Occipital lobe (tissue), 2 donors: Measurements from ENCODE around the gene RNFT2. TPM values are rescaled to one million over a fixed set of nuclear protein-coding genes. Genes with fewer than 3 reads are reported as not detected.

Experiments used
- DNase-seq: peaks from one replicate; lab custom pipeline; 2025; lab: John Stamatoyannopoulos, UW
- total RNA-seq: library from RNA; depleted of rRNA; stranded (reverse); fragments of >200 nt; gene quantifications from one replicate; pipeline ENCODE4 v1.2.3, GENCODE V29; 2014

The RNFT2 gene
- total RNA-seq, 1 donor from 2014 or later, result 36.0 TPM

DNA sequence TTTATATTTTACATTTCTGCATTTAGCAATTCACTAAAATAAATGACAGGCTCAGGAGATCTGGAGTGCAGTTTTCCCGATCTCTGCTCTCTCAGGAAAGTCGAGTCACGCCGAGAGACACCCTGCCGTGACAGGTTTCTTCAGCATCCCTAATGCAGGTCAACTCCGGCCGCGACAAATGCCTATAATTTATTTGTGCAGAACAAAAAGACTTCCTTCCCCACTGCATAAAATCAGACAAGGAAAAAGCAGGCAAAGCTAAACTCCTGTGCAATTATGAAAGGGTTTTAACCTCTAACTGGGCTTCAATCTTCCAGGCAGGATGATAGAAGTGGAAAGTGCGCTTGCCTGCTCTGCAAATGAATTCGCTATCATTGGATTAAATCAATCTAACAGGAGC is 28.3 kb upstream of the RNFT2 start:
- no peak for DNase-seq

- no peak for DNase-seq
Measured at GRCh38 chr12:116710370-116711150, 27.6 kb upstream of the RNFT2 start.

DNA sequence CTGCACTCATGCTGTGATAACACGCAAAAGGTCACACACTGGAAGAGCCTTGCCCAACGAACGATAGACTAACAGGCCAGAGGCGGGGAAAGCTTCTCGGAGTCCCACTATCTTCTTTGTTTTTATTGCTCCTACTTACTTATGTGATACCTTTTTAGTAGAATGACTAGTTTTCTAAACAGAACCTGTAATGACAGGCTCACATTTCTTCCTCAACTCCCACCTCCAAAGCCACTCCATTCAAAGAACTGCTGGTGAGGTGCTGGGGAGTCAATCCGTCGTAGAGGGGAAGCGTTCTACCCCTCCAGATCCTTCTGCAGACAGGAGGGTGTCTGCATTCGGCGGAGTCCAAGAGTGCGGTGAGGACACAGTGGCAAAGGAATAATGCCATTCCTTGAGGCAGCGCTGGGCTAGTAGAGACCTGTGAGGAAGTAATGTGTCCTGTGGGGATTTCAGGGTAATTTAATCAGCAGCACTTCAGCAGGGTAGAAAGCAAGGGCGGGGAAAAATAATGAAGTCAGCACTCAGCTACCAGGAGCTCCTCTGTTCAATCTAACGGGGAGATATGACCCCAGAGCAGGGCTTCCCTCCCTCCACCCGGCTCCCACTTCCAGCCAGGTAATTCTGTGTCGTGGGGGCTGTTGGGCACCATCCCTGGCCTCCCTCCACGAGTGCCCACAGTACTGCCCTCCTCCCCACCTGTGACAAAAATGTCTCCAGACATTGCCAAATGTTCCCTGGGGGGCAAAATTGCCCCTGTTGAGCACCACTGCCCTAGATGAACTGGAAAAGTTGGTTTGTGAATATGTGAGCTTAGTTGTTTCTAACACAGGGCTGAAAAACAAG is 25.4 kb upstream of the RNFT2 start:
- DNase-seq, result no peak

DNA sequence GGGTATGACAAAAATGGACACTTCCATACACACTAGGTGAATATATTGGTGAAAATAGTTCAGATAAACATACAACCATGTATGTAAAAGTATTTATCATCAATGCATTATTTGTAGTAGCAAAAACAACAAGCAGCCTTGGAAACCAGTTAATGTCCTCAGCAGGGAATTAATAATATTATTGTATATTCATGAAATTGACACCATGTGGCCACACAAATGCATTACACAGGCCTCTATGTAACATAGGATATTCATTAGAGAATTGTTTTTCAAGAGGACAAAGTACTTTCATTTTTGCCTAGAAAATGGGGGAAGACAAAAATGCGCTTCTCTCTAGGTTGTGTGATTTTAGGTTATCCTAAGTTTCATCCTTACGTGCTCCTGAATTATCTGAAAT is 24.6 kb upstream of the RNFT2 start:
- DNase-seq, result no peak

GRCh38 chr12:116714175-116714574 is 23.9 kb upstream of the RNFT2 start:
- DNase-seq, result no peak

GRCh38 chr12:116717466-116718437 is 20.4 kb upstream of the RNFT2 start:
- peak; percentile 29 for DNase-seq

DNA sequence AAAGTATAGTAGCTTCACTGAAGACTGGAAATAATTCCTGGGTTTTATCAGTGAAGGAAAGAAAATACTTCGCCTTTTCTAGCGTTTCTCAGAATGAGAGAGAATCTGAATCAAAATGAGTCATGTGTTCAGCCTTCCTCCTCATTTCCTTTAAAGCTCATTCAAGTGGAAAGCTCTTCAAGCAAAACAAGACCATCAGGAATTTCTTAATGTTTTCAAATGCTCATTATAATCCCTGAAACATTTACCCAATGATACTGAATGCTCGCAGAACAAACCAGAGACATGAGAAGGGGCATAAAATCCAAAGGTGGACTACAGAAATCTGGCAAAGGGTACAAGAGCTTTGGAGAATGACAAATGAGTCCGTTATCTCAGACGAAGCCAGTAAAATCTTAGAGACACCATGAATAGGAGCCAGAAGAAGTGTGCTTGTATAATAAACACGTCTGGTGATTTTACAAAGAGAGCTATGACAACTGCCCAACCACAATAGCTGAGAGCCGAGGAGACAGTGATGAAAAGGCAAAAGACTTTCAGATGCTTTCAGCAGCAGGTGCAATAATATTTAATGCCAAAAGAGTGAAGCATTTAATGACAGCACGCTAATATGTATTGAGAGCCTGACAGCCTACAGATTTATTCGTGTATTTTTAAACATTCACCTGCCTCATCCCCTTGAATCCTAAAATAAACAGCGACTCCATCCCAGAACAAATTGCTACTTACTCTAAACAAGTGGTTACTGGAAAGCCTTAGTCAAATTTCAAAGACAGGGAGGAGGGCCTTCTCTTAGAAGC is 19.3 kb upstream of the RNFT2 start:
- no peak for DNase-seq

DNA sequence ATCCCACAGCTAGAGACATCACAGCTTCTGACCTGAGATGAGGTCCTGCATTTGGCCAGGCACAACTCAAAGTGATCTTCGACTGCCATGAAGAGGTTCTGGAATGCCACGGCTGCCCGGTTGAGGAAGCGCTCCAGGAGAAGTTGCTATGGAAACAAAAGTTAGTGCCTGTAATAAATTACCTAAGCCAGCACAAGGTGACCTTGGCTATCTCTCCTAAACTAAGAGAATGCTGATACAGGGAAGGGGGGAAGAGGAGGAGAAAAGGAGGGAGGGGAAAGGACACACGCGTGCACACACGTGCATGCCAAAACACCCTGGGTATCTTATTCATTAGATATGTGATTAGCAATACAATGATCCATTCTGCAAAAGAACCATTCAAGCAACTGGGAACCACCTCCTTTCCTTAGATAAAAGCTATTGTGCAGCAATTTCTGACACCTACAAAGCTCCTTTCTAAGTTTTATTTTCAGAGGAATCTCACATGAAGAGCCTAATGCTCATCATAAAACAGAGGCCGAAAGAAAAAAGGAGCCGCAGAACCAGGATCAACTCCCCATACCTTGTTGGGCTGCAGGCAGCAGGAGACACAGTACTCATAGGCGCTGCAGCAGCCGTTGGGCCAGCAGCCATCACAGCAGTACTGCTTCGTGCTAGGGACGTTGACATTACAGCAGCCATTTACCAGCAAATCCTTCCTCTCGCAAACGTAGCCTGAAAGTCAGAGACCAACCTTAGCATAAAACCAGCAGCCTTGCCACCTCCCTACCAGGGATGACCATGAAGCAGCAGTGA is 18.2 kb upstream of the RNFT2 start:
- DNase-seq, result no peak

- no peak for DNase-seq
Measured at GRCh38 chr12:116722245-116722644, 15.9 kb upstream of the RNFT2 start.

DNA sequence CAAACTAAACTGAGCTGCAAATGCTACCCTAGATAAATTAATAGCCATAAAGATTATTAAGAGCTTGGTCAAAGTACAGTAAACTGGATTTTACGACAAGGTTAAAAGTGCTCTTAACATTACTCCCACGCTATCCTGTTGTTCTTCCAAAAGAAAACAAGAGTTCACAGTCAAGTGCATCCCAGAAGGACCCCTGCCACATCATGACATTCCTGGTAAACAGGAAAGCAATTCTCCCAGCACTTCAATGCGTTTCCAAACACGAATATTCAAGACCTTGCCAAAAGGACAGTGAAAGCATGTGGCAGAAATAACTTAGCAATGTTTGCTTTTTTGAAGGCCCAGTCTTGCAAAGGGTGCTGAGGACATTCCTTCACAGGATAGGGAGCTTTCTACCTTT is 11.4 kb upstream of the RNFT2 start:
- DNase-seq, result no peak

DNA sequence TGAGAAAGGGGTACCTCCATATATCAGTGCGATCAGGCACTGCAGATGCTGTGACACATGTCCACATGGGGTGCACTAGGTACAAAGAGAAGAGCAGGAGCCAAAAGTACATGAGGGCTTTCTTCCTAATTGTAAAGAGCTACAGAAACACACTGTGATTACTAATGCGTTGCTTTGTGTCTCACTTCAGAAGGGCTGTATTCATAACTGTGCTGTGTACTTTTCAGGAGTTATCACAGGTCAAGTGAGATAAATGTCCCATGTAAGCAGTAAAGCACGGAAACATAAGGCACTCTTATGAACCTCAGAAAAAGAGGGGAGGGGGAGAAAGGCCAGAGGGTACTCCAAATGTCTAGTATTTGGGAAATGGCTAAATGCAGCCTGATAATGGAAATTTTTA is 10.9 kb upstream of the RNFT2 start:
- no peak for DNase-seq

GRCh38 chr12:116727891-116728290 is 10.2 kb upstream of the RNFT2 start:
- no peak for DNase-seq

- no peak for DNase-seq
Measured at GRCh38 chr12:116731801-116732200, 6.3 kb upstream of the RNFT2 start.

- no peak for DNase-seq
Measured at GRCh38 chr12:116734156-116734768, 3.9 kb upstream of the RNFT2 start.

DNA sequence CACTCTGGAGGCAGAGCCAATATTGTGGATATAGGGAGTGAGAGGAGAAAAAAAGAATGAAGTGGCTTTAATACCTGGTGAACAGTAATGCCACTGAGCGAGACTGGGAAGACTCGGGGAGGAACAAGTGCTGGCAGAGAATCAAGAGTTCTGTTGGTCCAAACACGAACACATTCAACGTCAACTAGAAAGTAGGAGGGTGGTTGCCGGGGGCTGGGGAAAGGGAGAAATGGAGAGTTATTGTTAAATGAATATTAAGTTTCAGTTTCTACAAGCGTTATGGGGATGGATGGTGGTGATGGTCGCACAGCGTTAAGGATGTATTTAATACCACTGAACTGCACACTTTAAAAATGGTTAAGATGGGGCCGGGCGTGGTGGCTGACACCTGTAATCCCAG is 3.0 kb upstream of the RNFT2 start:
- no peak for DNase-seq

DNA sequence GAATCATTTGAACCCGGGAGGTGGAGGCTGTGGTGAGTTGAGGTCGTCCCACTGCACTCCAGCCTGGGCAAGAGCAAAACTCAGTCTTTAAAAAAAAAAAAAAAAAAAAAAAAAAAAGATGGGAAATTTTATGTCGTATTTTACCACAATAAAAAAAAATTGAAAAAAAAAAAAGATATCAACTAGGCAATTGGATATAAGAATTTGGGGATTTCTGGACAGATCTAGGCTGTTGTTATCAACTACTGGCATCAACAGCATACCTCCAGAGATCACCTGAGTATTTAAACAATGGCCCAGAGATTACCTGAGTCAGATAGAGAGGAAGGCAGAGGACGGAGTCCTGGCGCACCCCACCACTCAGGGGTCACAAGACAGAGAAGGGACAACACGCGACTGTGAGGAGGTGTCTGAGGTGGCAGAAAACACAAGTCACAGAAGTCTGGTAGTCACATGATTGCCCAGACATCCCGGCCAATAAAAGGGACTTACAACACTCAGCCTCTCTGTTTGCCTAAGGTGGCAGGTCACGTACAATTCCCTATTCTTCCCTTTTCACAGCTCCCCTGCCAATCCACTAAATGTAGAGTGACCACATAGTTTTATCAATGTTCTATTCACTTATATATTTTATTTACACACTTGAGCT is 2.0 kb upstream of the RNFT2 start:
- no peak for DNase-seq

- no peak for DNase-seq
Measured at GRCh38 chr12:116736962-116737773, 947 bp upstream of the RNFT2 start.

DNA sequence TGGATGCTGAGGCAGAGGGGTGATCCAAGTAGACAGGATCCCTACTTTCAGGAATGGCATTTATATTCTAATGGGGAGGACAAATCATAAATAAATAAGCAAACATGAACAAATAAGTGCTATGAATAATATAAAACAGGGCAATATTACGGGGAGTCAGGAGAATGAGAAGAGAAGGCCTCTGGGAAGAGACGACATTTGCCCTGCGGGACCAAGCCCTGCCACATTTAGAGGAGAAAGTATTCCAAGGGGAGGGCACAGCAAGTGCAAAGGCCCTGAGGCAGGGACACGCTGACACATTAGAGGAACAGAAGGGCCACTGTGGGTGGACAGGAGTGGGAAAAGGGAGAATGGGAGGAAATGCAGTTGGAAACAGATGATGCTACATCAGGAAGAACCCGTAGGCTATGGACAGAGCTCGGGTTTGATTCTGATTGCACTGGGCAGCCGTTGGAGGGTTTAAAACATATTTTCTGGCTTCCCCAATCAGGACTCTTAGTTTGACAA is 1.3 kb downstream of the RNFT2 start:
- DNase-seq, result no peak
